Left lung (tissue), 10 donors: ENCODE results near the gene TRAPPC1. TPM values are rescaled to one million over a fixed set of nuclear protein-coding genes. Genes with fewer than 3 reads are reported as not detected.

Experiments
- ATAC-seq: fragments of 200-7000 bp; cut with Tn5 transposase; one replicate; pipeline ENCODE4 v1.9.1; 2020; ENCODE audit warnings: moderate library complexity
- DNase-seq, 4 donors: peaks; one replicate each; pipeline ENCODE4 v3.0.0-alpha.2; 2013 to 2020
- H3K27ac ChIP-seq, 2 donors: fragments of 200-600 bp; sonication (generic) in 1 of 2; one replicate each; pipeline versions ENCODE4 v1.5.0 to v1.8.0; 2020 to 2021
- H3K27me3 ChIP-seq, 2 donors: fragments of 200-600 bp; sonication (generic) in 1 of 2; one replicate each; pipeline versions ENCODE4 v1.5.0 to v1.8.0; 2020 to 2021
- H3K36me3 ChIP-seq, 2 donors: fragments of 200-600 bp; sonication (generic) in 1 of 2; one replicate each; pipeline versions ENCODE4 v1.5.0 to v1.8.0; 2020 to 2021
- H3K4me1 ChIP-seq, 2 donors: fragments of 200-600 bp; one replicate each; pipeline ENCODE4 v1.8.0; 2021
- H3K4me3 ChIP-seq, 2 donors: fragments of 200-600 bp; sonication (generic) in 1 of 2; one replicate each; pipeline versions ENCODE4 v1.5.0 to v1.8.0; 2020 to 2021; ENCODE audit warnings: mild to moderate bottlenecking in 1 of 2
- H3K9me3 ChIP-seq, 2 donors: fragments of 200-600 bp; sonication (generic) in 1 of 2; one replicate each; pipeline versions ENCODE4 v1.5.0 to v1.8.0; 2020 to 2021
- CTCF ChIP-seq, 2 donors: fragments of 200-600 bp; sonication (generic) in 1 of 2; IDR thresholded peaks; one replicate each; pipeline versions ENCODE4 v1.5.0 to v1.8.0; 2021; ENCODE audit warnings: antibody characterized with exemption in 2 of 2
- intact Hi-C, 2 donors: fragments of 100-400 bp; cut with DNase I; formaldehyde crosslinking; loops; one replicate each; pipeline versions ENCODE4 v1.11.2 to v1.14.2; 2022
- polyA plus RNA-seq, 6 donors: library from polyadenylated mRNA; unstranded; fragments of 120-200 nt; gene quantifications; one replicate each; pipeline ENCODE4 v1.2.1, GENCODE V29; 2013; ENCODE audit not compliant: insufficient read length in 6 of 6
- total RNA-seq, 2 donors: library from RNA; stranded (reverse); fragmentation: NEBNext Ultra II Directional; extraction: Animal tissue kit (Norgen Biotek cat#: 25700); gene quantifications; one replicate each; pipeline ENCODE4 v1.2.1, GENCODE V29; 2021
- donor health status: DM: no; HTN: yes; CAD: no.
- donor health status: DM: no; HTN: no; CAD: no.

Gene TRAPPC1
- total and polyA plus RNA-seq, 8 donors = 123 to 181 (median 140) TPM

GRCh38 chr17:7974638-7975131 is 42.9 kb upstream of the TRAPPC1 start:
- Histone ChIP-seq H3K4me1 (peaks cover 0 to 7% of the 10 kb centered on the region in 2 donors), H3K9me3 (peaks cover 9 to 27% of the 10 kb centered on the region in 2 donors), H3K4me3 (no peak overlapping the region), H3K36me3 (no peaks in the 10 kb centered on the region), H3K27ac (no peak overlapping the region), H3K27me3 (peaks cover 0 to 7% of the 10 kb centered on the region in 2 donors)
- intact Hi-C loops = no loop called here
- no peak for DNase-seq
- no peak for ATAC-seq
- TF ChIP-seq CTCF (IDR thresholded peaks at IDR 0.05) = no peak

GRCh38 chr17:7972131-7972785 is 40.5 kb upstream of the TRAPPC1 start:
- H3K36me3 ChIP-seq = no peaks in the 10 kb centered on the region
- H3K9me3 ChIP-seq = peaks cover 9 to 27% of the 10 kb centered on the region in 2 donors
- H3K4me3 ChIP-seq = no peak overlapping the region
- no peak overlapping the region for H3K27ac ChIP-seq
- ATAC-seq (no peak), DNase-seq (no peak)
- no peak for TF ChIP-seq CTCF (IDR thresholded peaks at IDR 0.05)
- no peaks in the 10 kb centered on the region for H3K27me3 ChIP-seq
- peaks cover 0 to 17% of the 10 kb centered on the region in 2 donors for H3K4me1 ChIP-seq
- intact Hi-C loops = no loop called here

GRCh38 chr17:7971651-7972050 is 39.9 kb upstream of the TRAPPC1 start:
- Histone ChIP-seq H3K4me3 (no peak overlapping the region), H3K36me3 (no peaks in the 10 kb centered on the region), H3K4me1 (peaks cover 0 to 17% of the 10 kb centered on the region in 2 donors), H3K27me3 (no peaks in the 10 kb centered on the region), H3K27ac (no peak overlapping the region), H3K9me3 (peaks cover 9 to 27% of the 10 kb centered on the region in 2 donors)
- DNase-seq (no peak), ATAC-seq (no peak)
- TF ChIP-seq CTCF (IDR thresholded peaks at IDR 0.05) = no peak
- intact Hi-C loops = no loop called here

- DNase-seq = no peak
- intact Hi-C loops = no loop called here
- H3K4me1 ChIP-seq = peaks cover 0 to 17% of the 10 kb centered on the region in 2 donors
- H3K4me3 ChIP-seq = no peak overlapping the region
- no peaks in the 10 kb centered on the region for H3K27me3 ChIP-seq
- no peaks in the 10 kb centered on the region for H3K36me3 ChIP-seq
- ATAC-seq = no peak
- no peak for TF ChIP-seq CTCF (IDR thresholded peaks at IDR 0.05)
- H3K9me3 ChIP-seq = peaks cover 4 to 9% of the 10 kb centered on the region in 2 donors
- peak overlapping the region in 1 of 2 donors; percentile 64 for H3K27ac ChIP-seq
Measured at GRCh38 chr17:7969433-7969832, 37.7 kb upstream of the TRAPPC1 start.

GRCh38 chr17:7967751-7968150 is 36.0 kb upstream of the TRAPPC1 start:
- intact Hi-C loops = no loop called here
- DNase-seq (no peak), ATAC-seq (no peak)
- H3K27ac ChIP-seq = no peak overlapping the region
- TF ChIP-seq CTCF (IDR thresholded peaks at IDR 0.05) = no peak
- peaks cover 0 to 17% of the 10 kb centered on the region in 2 donors for H3K4me1 ChIP-seq
- H3K36me3 ChIP-seq = no peaks in the 10 kb centered on the region
- H3K9me3 ChIP-seq = no peaks in the 10 kb centered on the region
- H3K4me3 ChIP-seq = no peak overlapping the region
- no peaks in the 10 kb centered on the region for H3K27me3 ChIP-seq
